CMK (cell line): Measurements from ENCODE around the gene MXRA7.
"Not testable (repeated sequence)": the region's sequence is repeated elsewhere in the genome, so short reads cannot be mapped to it uniquely, and the experiment has no call there.

Source experiments
- DNase-seq: peaks from one replicate; pipeline ENCODE4 v3.0.0-alpha.2; 2010; ENCODE audit warnings: low read depth

Gene MXRA7

GRCh38 chr17:76716146-76716838 is 5.5 kb upstream of the MXRA7 start:
- no peak for DNase-seq

GRCh38 chr17:76715496-76715830 is 4.7 kb upstream of the MXRA7 start:
- DNase-seq = no peak

GRCh38 chr17:76714822-76715495 is 4.2 kb upstream of the MXRA7 start:
- DNase-seq = no peak

- no peak for DNase-seq
Measured at GRCh38 chr17:76714336-76714735, 3.6 kb upstream of the MXRA7 start.

GRCh38 chr17:76713765-76714164 is 3.0 kb upstream of the MXRA7 start:
- DNase-seq = no peak

- not testable (repeated sequence) for DNase-seq
Measured at GRCh38 chr17:76712321-76712720, 1.6 kb upstream of the MXRA7 start.

GRCh38 chr17:76709951-76710862 is 558 bp downstream of the MXRA7 start:
- not testable (repeated sequence) for DNase-seq

- no peak for DNase-seq
Measured at GRCh38 chr17:76709077-76709950, 1.5 kb downstream of the MXRA7 start.

GRCh38 chr17:76707985-76708807 is 2.6 kb downstream of the MXRA7 start:
- no peak for DNase-seq

- no peak for DNase-seq
Measured at GRCh38 chr17:76706817-76707216, 3.9 kb downstream of the MXRA7 start.

- DNase-seq = no peak
Measured at GRCh38 chr17:76704805-76705204, 6.0 kb downstream of the MXRA7 start.

- no peak for DNase-seq
Measured at GRCh38 chr17:76702941-76703637, 7.7 kb downstream of the MXRA7 start.

GRCh38 chr17:76702076-76702475 is 8.7 kb downstream of the MXRA7 start:
- no peak for DNase-seq

- no peak for DNase-seq
Measured at GRCh38 chr17:76701471-76701967, 9.2 kb downstream of the MXRA7 start.

- DNase-seq = no peak
Measured at GRCh38 chr17:76700617-76701470, 9.9 kb downstream of the MXRA7 start.

- DNase-seq = no peak
Measured at GRCh38 chr17:76700270-76700616, 10.5 kb downstream of the MXRA7 start.

- DNase-seq = not testable (repeated sequence)
Measured at GRCh38 chr17:76698466-76698977, 12.2 kb downstream of the MXRA7 start.

GRCh38 chr17:76697702-76698465 is 12.9 kb downstream of the MXRA7 start:
- no peak for DNase-seq
